Smooth muscle cell (in vitro differentiated cells): ENCODE measurements around the gene PNLDC1. TPM values are rescaled to one million over a fixed set of nuclear protein-coding genes. Genes with fewer than 3 reads are reported as not detected.
"Not testable (repeated sequence)": the region's sequence is repeated elsewhere in the genome, so short reads cannot be mapped to it uniquely, and the experiment has no call there.

Source experiments
- DNase-seq: peaks from one replicate; lab custom pipeline; 2025; ENCODE audit not compliant: unreplicated experiment; lab: John Stamatoyannopoulos, UW
- H2AFZ ChIP-seq: fragments of 200-600 bp; sonication (generic); 2 replicates; pipeline ENCODE4 v1.6.0; 2016; ENCODE audit warnings: antibody characterized with exemption, low read depth, mild to moderate bottlenecking
- H3F3A ChIP-seq: fragments of 200-600 bp; sonication (generic); 2 replicates; pipeline ENCODE4 v1.6.0; 2017; ENCODE audit warnings: antibody characterized with exemption, low read depth
- H3K27ac ChIP-seq: fragments of 200-600 bp; sonication (generic); 2 replicates; pipeline ENCODE4 v1.5.1; 2016; ENCODE audit warnings: low read depth, mild to moderate bottlenecking
- H3K27me3 ChIP-seq: fragments of 200-600 bp; sonication (generic); 2 replicates; pipeline ENCODE4 v1.6.1; 2016; ENCODE audit warnings: low read depth, mild to moderate bottlenecking
- H3K36me3 ChIP-seq: fragments of 200-600 bp; sonication (generic); 2 replicates; pipeline ENCODE4 v1.5.1; 2016; ENCODE audit warnings: low read depth
- H3K4me1 ChIP-seq: fragments of 200-600 bp; sonication (generic); 2 replicates; pipeline ENCODE4 v1.5.1; 2016; ENCODE audit warnings: low read depth
- H3K4me2 ChIP-seq: fragments of 200-600 bp; sonication (generic); 2 replicates; pipeline ENCODE4 v1.6.0; 2016; ENCODE audit warnings: mild to moderate bottlenecking
- H3K4me3 ChIP-seq: fragments of 200-600 bp; sonication (generic); 2 replicates; pipeline ENCODE4 v1.5.1; 2016; ENCODE audit warnings: mild to moderate bottlenecking
- H3K79me2 ChIP-seq: fragments of 200-600 bp; sonication (generic); 2 replicates; pipeline ENCODE4 v1.6.0; 2016; ENCODE audit warnings: low read depth, mild to moderate bottlenecking
- H3K9ac ChIP-seq: fragments of 200-600 bp; sonication (generic); 2 replicates; pipeline ENCODE4 v1.6.0; 2016; ENCODE audit warnings: low read depth
- H3K9me3 ChIP-seq: fragments of 200-600 bp; sonication (generic); replicated peaks from 2 replicates; pipeline ENCODE4 v1.5.1; 2016; ENCODE audit warnings: low read depth
- H4K20me1 ChIP-seq: fragments of 200-600 bp; sonication (generic); 2 replicates; pipeline ENCODE4 v1.6.0; 2016; ENCODE audit warnings: low read depth
- CTCF ChIP-seq: fragments of 200-600 bp; sonication (generic); IDR thresholded peaks from 2 replicates; pipeline ENCODE4 v1.5.1; 2017; ENCODE audit warnings: borderline replicate concordance, mild to moderate bottlenecking, antibody characterized with exemption; ENCODE audit not compliant: insufficient read depth, poor library complexity, severe bottlenecking
- WGBS: methylation state at CpG from one replicate; pipeline ENCODE4 v1.1.7; 2016; ENCODE audit warnings: low lambda C conversion rate; 5-methylcytosine and 5-hydroxymethylcytosine counted together
- polyA plus RNA-seq: library from polyadenylated mRNA; unstranded; fragments of >200 nt; fragmentation: Nextera tagmentation; extraction: Ambion mirVana; gene quantifications from 2 replicates; pipeline ENCODE4 v1.2.1, GENCODE V29; 2016
- total RNA-seq: library from RNA; depleted of rRNA; stranded (reverse); fragments of >200 nt; gene quantifications from 2 replicates; pipeline ENCODE4 v1.2.3, GENCODE V29; 2014

Gene PNLDC1
- total and polyA plus RNA-seq, 2 experiments from 2014 or later, result not detected

GRCh38 chr6:159860482-159860881 lies 60.4 kb downstream of the PNLDC1 start:
- H3K79me2 ChIP-seq, result no peaks in the 10 kb centered on the region
- H4K20me1 ChIP-seq, result no peaks in the 10 kb centered on the region
- no peaks in the 10 kb centered on the region for H3K36me3 ChIP-seq
- no peak for TF ChIP-seq CTCF
- H3K4me1 ChIP-seq, result no peaks in the 10 kb centered on the region
- H3K9me3 ChIP-seq, result no peaks in the 10 kb centered on the region
- no peaks in the 10 kb centered on the region for H3F3A ChIP-seq
- no peak overlapping the region for H3K4me2 ChIP-seq
- no peak overlapping the region for H3K4me3 ChIP-seq
- no peak overlapping the region for H3K27ac ChIP-seq
- no peak overlapping the region for H3K9ac ChIP-seq
- DNase-seq, result no peak
- no peak overlapping the region for H2AFZ ChIP-seq
- H3K27me3 ChIP-seq, result no peaks in the 10 kb centered on the region
- WGBS, result 97% methylated on average over 1 of the region's 1 CpG

DNA sequence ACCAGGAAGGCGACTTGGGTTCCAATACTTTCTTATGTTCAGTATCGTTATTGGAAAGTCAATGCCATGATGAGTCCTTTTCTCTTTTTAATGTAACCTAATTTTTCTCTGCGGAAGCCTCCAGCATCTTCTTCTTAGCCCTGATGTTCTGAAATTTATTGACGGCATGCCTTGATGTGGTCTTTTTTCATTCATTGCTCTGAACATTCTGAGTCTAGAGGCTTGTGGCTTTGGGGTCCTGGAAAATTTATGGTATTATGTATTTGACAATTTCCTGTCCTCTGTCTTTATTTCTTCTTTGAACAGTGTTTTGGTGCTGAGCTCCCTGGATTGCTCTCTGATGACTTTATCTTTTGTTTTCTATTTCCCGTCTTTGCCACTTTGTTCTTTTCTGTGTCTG lies 62.0 kb downstream of the PNLDC1 start:
- Histone ChIP-seq H3K9ac (no peak overlapping the region), H3F3A (no peaks in the 10 kb centered on the region), H3K27me3 (no peaks in the 10 kb centered on the region), H3K4me3 (no peak overlapping the region), H2AFZ (no peak overlapping the region), H3K36me3 (no peaks in the 10 kb centered on the region), H3K4me2 (no peak overlapping the region), H3K79me2 (no peaks in the 10 kb centered on the region), H3K4me1 (no peaks in the 10 kb centered on the region), H4K20me1 (no peaks in the 10 kb centered on the region), H3K9me3 (no peaks in the 10 kb centered on the region), H3K27ac (no peak overlapping the region)
- no peak for DNase-seq
- WGBS, result 85% methylated on average over 5 of the region's 5 CpGs
- TF ChIP-seq CTCF, result no peak

GRCh38 chr6:159863341-159863740 lies 63.3 kb downstream of the PNLDC1 start:
- H3F3A ChIP-seq, H3K9me3 ChIP-seq, H3K4me1 ChIP-seq, H3K4me3 ChIP-seq, H3K79me2 ChIP-seq, H3K27me3 ChIP-seq, H3K9ac ChIP-seq, H3K4me2 ChIP-seq, DNase-seq, H4K20me1 ChIP-seq, H3K36me3 ChIP-seq, H3K27ac ChIP-seq: not testable (repeated sequence)
- TF ChIP-seq CTCF, result peak; percentile 53
- 30% methylated on average over 5 of the region's 5 CpGs for WGBS
- H2AFZ ChIP-seq, result peak overlapping the region; percentile 74

DNA sequence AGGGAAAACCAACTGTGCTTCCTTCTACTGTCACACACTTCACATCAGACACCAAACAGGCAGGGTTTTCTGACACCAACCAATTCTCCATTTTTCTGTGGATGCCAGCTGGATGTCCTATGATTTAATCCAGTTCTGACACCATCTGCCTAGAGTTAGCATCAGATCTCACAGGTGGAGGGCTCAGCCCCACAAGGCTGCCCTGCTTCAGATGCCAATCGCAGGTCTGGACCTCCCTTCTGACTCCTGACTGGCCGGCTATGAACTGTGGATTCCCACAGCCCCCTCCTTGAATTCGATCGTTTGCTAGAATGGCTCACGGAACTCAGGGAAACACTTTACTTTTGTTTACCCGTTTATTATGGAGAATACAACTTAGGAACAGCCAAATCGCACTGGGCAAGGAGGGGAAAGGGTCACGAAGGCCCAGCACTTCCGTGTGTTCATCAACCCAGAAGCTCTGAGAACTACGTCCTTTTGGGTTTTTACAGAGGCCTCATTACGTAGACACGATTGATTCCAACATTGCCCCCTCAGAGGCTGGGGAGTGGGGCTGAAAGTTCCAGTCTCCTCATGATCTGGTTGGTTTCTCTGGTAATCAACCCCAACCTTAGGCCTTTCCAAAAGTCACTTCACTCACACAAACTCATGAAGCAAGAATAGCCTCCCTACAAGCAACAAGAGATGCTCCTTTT lies 65.3 kb downstream of the PNLDC1 start:
- Histone ChIP-seq H3K9me3 (no peaks in the 10 kb centered on the region), H3K9ac (no peak overlapping the region), H2AFZ (no peak overlapping the region), H3K27me3 (no peaks in the 10 kb centered on the region), H3F3A (no peaks in the 10 kb centered on the region), H3K27ac (no peak overlapping the region), H3K79me2 (no peaks in the 10 kb centered on the region), H4K20me1 (no peaks in the 10 kb centered on the region), H3K4me2 (no peak overlapping the region), H3K4me3 (no peak overlapping the region), H3K36me3 (no peaks in the 10 kb centered on the region), H3K4me1 (no peaks in the 10 kb centered on the region)
- no peak for DNase-seq
- TF ChIP-seq CTCF, result no peak
- WGBS, result 90% methylated on average over 12 of the region's 12 CpGs
